ENCODE data around the gene FLII.

- no peak for TF ChIP-seq CREM (CRISPR knock-in tag; IDR thresholded peaks at IDR 0.05)
- no peak for TF ChIP-seq ZBTB43 (CRISPR knock-in tag; IDR thresholded peaks at IDR 0.05)
- TF ChIP-seq TCF7 (CRISPR knock-in tag; IDR thresholded peaks at IDR 0.05; ENCODE audit: low read depth): no peak
- TF ChIP-seq RORB (CRISPR knock-in tag; IDR thresholded peaks at IDR 0.05): no peak
- no peak for TF ChIP-seq ATF3 (CRISPR knock-in tag; conservative IDR thresholded peaks at IDR 0.05)
- no peak for TF ChIP-seq ZSCAN18 (CRISPR knock-in tag; IDR thresholded peaks at IDR 0.05)
- no peak for TF ChIP-seq TEAD4 (CRISPR knock-in tag; IDR thresholded peaks at IDR 0.05)
- TF ChIP-seq FOXP4 (CRISPR knock-in tag; IDR thresholded peaks at IDR 0.05): no peak
- TF ChIP-seq ZBTB21 (CRISPR knock-in tag; IDR thresholded peaks at IDR 0.05; ENCODE audit: borderline replicate concordance): no peak
- no peak for TF ChIP-seq JUN (CRISPR knock-in tag; IDR thresholded peaks at IDR 0.05)
- TF ChIP-seq ZNF423 (CRISPR knock-in tag; IDR thresholded peaks at IDR 0.05): no peak
These were observed 57.4 kb downstream of the FLII start for GRCh38 chr17:18201108-18201507.

All from WTC11 (cell line).